Smooth muscle cell of the brain vasculature (primary cell): Measurements from ENCODE around the gene RPS10.
A peak's percentile ranks its signal among the peaks of the same experiment; 100 is the strongest.

Source experiments
- DNase-seq: peaks from one replicate; pipeline ENCODE4 v3.0.0-alpha.2; 2012; ENCODE audit warnings: low read depth, low spot score

RPS10 gene

GRCh38 chr6:34425498-34426410 lies at the start of gene RPS10:
Gene RPS10, minus strand, starts transcription at chr6:34426069. Its CDS starts 848 bp downstream, at chr6:34425221.
- DNase-seq, result peak; percentile 81

GRCh38 chr6:34475238-34475682 lies 49.4 kb upstream of the RPS10 start:
- no peak for DNase-seq

GRCh38 chr6:34474754-34475153 lies 48.9 kb upstream of the RPS10 start:
- DNase-seq, result no peak

- DNase-seq, result no peak
Observed at GRCh38 chr6:34473967-34474366, 48.1 kb upstream of the RPS10 start.

- DNase-seq, result no peak
Observed at GRCh38 chr6:34472425-34472824, 46.6 kb upstream of the RPS10 start.

- DNase-seq, result no peak
Observed at GRCh38 chr6:34469499-34469898, 43.6 kb upstream of the RPS10 start.

- DNase-seq, result no peak
Observed at GRCh38 chr6:34468378-34468892, 42.6 kb upstream of the RPS10 start.

GRCh38 chr6:34466242-34467185 lies 40.6 kb upstream of the RPS10 start:
- DNase-seq, result no peak

GRCh38 chr6:34465531-34466241 lies 39.8 kb upstream of the RPS10 start, which contains the start of gene PACSIN1:
Gene PACSIN1, plus strand, starts transcription at chr6:34466076. Its CDS starts 60,230 bp downstream, at chr6:34526306.
- no peak for DNase-seq

GRCh38 chr6:34463849-34464248 lies 38.0 kb upstream of the RPS10 start:
- DNase-seq, result no peak

GRCh38 chr6:34463299-34463698 lies 37.4 kb upstream of the RPS10 start:
- no peak for DNase-seq

GRCh38 chr6:34462551-34462971 lies 36.7 kb upstream of the RPS10 start:
- no peak for DNase-seq

- DNase-seq, result no peak
Observed at GRCh38 chr6:34462010-34462409, 36.1 kb upstream of the RPS10 start.

GRCh38 chr6:34460796-34461507 lies 35.1 kb upstream of the RPS10 start:
- no peak for DNase-seq

GRCh38 chr6:34459899-34460593 lies 34.2 kb upstream of the RPS10 start:
- DNase-seq, result no peak

- no peak for DNase-seq
Observed at GRCh38 chr6:34457742-34458735, 32.2 kb upstream of the RPS10 start.

- DNase-seq, result no peak
Observed at GRCh38 chr6:34457382-34457741, 31.5 kb upstream of the RPS10 start.

GRCh38 chr6:34455831-34456230 lies 30.0 kb upstream of the RPS10 start:
- DNase-seq, result no peak

- no peak for DNase-seq
Observed at GRCh38 chr6:34451192-34451591, 25.3 kb upstream of the RPS10 start.
